ENCODE results near the gene SP110. TPM values are rescaled to one million over a fixed set of nuclear protein-coding genes. Genes with fewer than 3 reads are reported as not detected.
"Not testable (repeated sequence)": the region's sequence is repeated elsewhere in the genome, so short reads cannot be mapped to it uniquely, and the experiment has no call there.

The SP110 gene
- total and polyA plus RNA-seq, 2 donors (not counting 1 experiment from before 2014, with no cell fraction given): 162 to 280 TPM

- H3K27ac Mint-ChIP-seq: no peak overlapping the region
These were observed 95.5 kb downstream of the SP110 start for GRCh38 chr2:230124235-230124634.

GRCh38 chr2:230120376-230120775 is 99.4 kb downstream of the SP110 start:
- WGBS (ENCODE audit: insufficient coverage): 100% methylated on average over 1 of the region's 2 CpGs
- H3K9me3 ChIP-seq (ENCODE audit: control extremely low read depth in 1 of 3, control insufficient read depth in 2 of 3, insufficient read depth in 1 of 3, low read length in 2 of 3): peaks cover 0 to 11% (median 0%) of the 10 kb centered on the region in 3 donors
- H3K27ac ChIP-seq (ENCODE audit: low read length in 2 of 2); H2AFZ ChIP-seq (ENCODE audit: insufficient read depth, low read depth, low read length, poor library complexity, severe bottlenecking); H3K9ac ChIP-seq (ENCODE audit: low read length); H3K27me3 Mint-ChIP-seq; H3K9me3 Mint-ChIP-seq (ENCODE audit: insufficient read depth); H3K79me2 ChIP-seq (ENCODE audit: control insufficient read depth, insufficient read depth, low read length); POLR2A ChIA-PET; intact Hi-C loops (cut with micrococcal nuclease); ATAC-seq (ENCODE audit: low read depth); CTCF ChIA-PET; H3K27me3 ChIP-seq (replicated peaks in 1 of 4; ENCODE audit: control extremely low read depth in 1 of 4, control insufficient read depth in 3 of 4, insufficient read depth in 4 of 4, low read length in 3 of 4); H3K27ac Mint-ChIP-seq; H4K20me1 ChIP-seq (ENCODE audit: control insufficient read depth, insufficient read depth, low read length, poor library complexity, severe bottlenecking); DNase-seq; H3K36me3 ChIP-seq (replicated peaks in 1 of 2; ENCODE audit: control extremely low read depth in 1 of 2, control insufficient read depth in 1 of 2, extremely low read depth in 1 of 2, insufficient read depth in 2 of 2, low read length in 1 of 2); H3K4me3 Mint-ChIP-seq; H3K4me2 ChIP-seq (replicated peaks; ENCODE audit: low read depth, low read length, poor library complexity, severe bottlenecking); H3K4me3 ChIP-seq (ENCODE audit: control extremely low read depth in 1 of 5, extremely low read depth in 1 of 5, insufficient read depth in 1 of 5, low read depth in 2 of 5, low read length in 4 of 5): not testable (repeated sequence)
- peaks cover 10% of the 10 kb centered on the region for H3K4me1 Mint-ChIP-seq
- peaks cover 10 to 12% of the 10 kb centered on the region in 2 donors for H3K4me1 ChIP-seq (ENCODE audit: control insufficient read depth in 2 of 2, insufficient read depth in 2 of 2, low read length in 2 of 2)

More at GRCh38 chr2:230124235-230124634, 95.5 kb downstream of the SP110 start:
- peaks cover 11 to 14% of the 10 kb centered on the region in 2 donors for H3K4me1 ChIP-seq (ENCODE audit: control insufficient read depth in 2 of 2, insufficient read depth in 2 of 2, low read length in 2 of 2)
- no peaks in the 10 kb centered on the region for H3K79me2 ChIP-seq (ENCODE audit: control insufficient read depth, insufficient read depth, low read length)
- H3K27me3 Mint-ChIP-seq: no peaks in the 10 kb centered on the region
- no peak overlapping the region for H3K9ac ChIP-seq (ENCODE audit: low read length)
- peak overlapping the region; percentile 54 for H2AFZ ChIP-seq (ENCODE audit: insufficient read depth, low read depth, low read length, poor library complexity, severe bottlenecking)
- H3K4me3 ChIP-seq (ENCODE audit: control extremely low read depth in 1 of 5, extremely low read depth in 1 of 5, insufficient read depth in 1 of 5, low read depth in 2 of 5, low read length in 4 of 5): no peak overlapping the region
- H3K9me3 ChIP-seq (ENCODE audit: control extremely low read depth in 1 of 3, control insufficient read depth in 2 of 3, insufficient read depth in 1 of 3, low read length in 2 of 3): peaks cover 0 to 5% (median 0%) of the 10 kb centered on the region in 3 donors
- H3K27me3 ChIP-seq (replicated peaks in 1 of 4; ENCODE audit: control extremely low read depth in 1 of 4, control insufficient read depth in 3 of 4, insufficient read depth in 4 of 4, low read length in 3 of 4): no peaks in the 10 kb centered on the region
- 92% methylated on average over 6 of the region's 6 CpGs for WGBS (ENCODE audit: insufficient coverage)
- no peaks in the 10 kb centered on the region for H3K36me3 ChIP-seq (replicated peaks in 1 of 2; ENCODE audit: control extremely low read depth in 1 of 2, control insufficient read depth in 1 of 2, extremely low read depth in 1 of 2, insufficient read depth in 2 of 2, low read length in 1 of 2)
- ChIA-PET POLR2A (interaction anchor here (0.6 kb wide), 1 partner anchor 12 kb away, joined by 4 read pairs; no protein-coding TSS in a partner anchor), CTCF (interaction anchor here (2.0 kb wide), 2 partner anchors 11 to 57 kb away, joined by 4 to 5 read pairs; no protein-coding TSS in a partner anchor)
- no peak overlapping the region for H3K27ac ChIP-seq (ENCODE audit: low read length in 2 of 2)
- no peak for TF ChIP-seq EZH2 (IDR thresholded peaks at IDR 0.05; ENCODE audit: borderline replicate concordance, insufficient read depth, low read depth, low read length, poor library complexity, severe bottlenecking)
- TF ChIP-seq, protein P1, sequence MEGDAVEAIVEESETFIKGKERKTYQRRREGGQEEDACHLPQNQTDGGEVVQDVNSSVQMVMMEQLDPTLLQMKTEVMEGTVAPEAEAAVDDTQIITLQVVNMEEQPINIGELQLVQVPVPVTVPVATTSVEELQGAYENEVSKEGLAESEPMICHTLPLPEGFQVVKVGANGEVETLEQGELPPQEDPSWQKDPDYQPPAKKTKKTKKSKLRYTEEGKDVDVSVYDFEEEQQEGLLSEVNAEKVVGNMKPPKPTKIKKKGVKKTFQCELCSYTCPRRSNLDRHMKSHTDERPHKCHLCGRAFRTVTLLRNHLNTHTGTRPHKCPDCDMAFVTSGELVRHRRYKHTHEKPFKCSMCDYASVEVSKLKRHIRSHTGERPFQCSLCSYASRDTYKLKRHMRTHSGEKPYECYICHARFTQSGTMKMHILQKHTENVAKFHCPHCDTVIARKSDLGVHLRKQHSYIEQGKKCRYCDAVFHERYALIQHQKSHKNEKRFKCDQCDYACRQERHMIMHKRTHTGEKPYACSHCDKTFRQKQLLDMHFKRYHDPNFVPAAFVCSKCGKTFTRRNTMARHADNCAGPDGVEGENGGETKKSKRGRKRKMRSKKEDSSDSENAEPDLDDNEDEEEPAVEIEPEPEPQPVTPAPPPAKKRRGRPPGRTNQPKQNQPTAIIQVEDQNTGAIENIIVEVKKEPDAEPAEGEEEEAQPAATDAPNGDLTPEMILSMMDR (IDR thresholded peaks at IDR 0.05): no peak
- peak overlapping the region; percentile 50 for H3K4me2 ChIP-seq (replicated peaks; ENCODE audit: low read depth, low read length, poor library complexity, severe bottlenecking)
- ATAC-seq (ENCODE audit: low read depth) (no peak), DNase-seq (no peak)
- peaks cover 16% of the 10 kb centered on the region for H3K4me1 Mint-ChIP-seq
- intact Hi-C loops (cut with micrococcal nuclease): no loop called here
- H4K20me1 ChIP-seq (ENCODE audit: control insufficient read depth, insufficient read depth, low read length, poor library complexity, severe bottlenecking): no peaks in the 10 kb centered on the region
- no peak overlapping the region for H3K4me3 Mint-ChIP-seq
- peaks cover 3% of the 10 kb centered on the region for H3K9me3 Mint-ChIP-seq (ENCODE audit: insufficient read depth)

- intact Hi-C loops (cut with micrococcal nuclease); H3K9ac ChIP-seq (ENCODE audit: low read length); H3K27ac Mint-ChIP-seq; H3K9me3 Mint-ChIP-seq (ENCODE audit: insufficient read depth); H3K27ac ChIP-seq (ENCODE audit: low read length in 2 of 2); H3K27me3 ChIP-seq (replicated peaks in 1 of 4; ENCODE audit: control extremely low read depth in 1 of 4, control insufficient read depth in 3 of 4, insufficient read depth in 4 of 4, low read length in 3 of 4); POLR2A ChIA-PET; CTCF ChIA-PET; H2AFZ ChIP-seq (ENCODE audit: insufficient read depth, low read depth, low read length, poor library complexity, severe bottlenecking); H3K4me1 Mint-ChIP-seq; H3K27me3 Mint-ChIP-seq; H4K20me1 ChIP-seq (ENCODE audit: control insufficient read depth, insufficient read depth, low read length, poor library complexity, severe bottlenecking); H3K79me2 ChIP-seq (ENCODE audit: control insufficient read depth, insufficient read depth, low read length); H3K4me3 Mint-ChIP-seq; H3K4me2 ChIP-seq (replicated peaks; ENCODE audit: low read depth, low read length, poor library complexity, severe bottlenecking); H3K4me3 ChIP-seq (ENCODE audit: control extremely low read depth in 1 of 5, extremely low read depth in 1 of 5, insufficient read depth in 1 of 5, low read depth in 2 of 5, low read length in 4 of 5); DNase-seq; H3K4me1 ChIP-seq (ENCODE audit: control insufficient read depth in 2 of 2, insufficient read depth in 2 of 2, low read length in 2 of 2); H3K36me3 ChIP-seq (replicated peaks in 1 of 2; ENCODE audit: control extremely low read depth in 1 of 2, control insufficient read depth in 1 of 2, extremely low read depth in 1 of 2, insufficient read depth in 2 of 2, low read length in 1 of 2); ATAC-seq (ENCODE audit: low read depth): not testable (repeated sequence)
- no CpG with 5 or more reads among the region's 1 CpG for WGBS (ENCODE audit: insufficient coverage)
- H3K9me3 ChIP-seq (ENCODE audit: control extremely low read depth in 1 of 3, control insufficient read depth in 2 of 3, insufficient read depth in 1 of 3, low read length in 2 of 3): peaks cover 0 to 11% (median 0%) of the 10 kb centered on the region in 3 donors
These were observed 100.0 kb downstream of the SP110 start for GRCh38 chr2:230119827-230120226.

Data from B cell (primary cell).